ENCODE results near the gene TMEM200B.
"Not testable (repeated sequence)": the region's sequence is repeated elsewhere in the genome, so short reads cannot be mapped to it uniquely, and the experiment has no call there.

Gene TMEM200B

DNA sequence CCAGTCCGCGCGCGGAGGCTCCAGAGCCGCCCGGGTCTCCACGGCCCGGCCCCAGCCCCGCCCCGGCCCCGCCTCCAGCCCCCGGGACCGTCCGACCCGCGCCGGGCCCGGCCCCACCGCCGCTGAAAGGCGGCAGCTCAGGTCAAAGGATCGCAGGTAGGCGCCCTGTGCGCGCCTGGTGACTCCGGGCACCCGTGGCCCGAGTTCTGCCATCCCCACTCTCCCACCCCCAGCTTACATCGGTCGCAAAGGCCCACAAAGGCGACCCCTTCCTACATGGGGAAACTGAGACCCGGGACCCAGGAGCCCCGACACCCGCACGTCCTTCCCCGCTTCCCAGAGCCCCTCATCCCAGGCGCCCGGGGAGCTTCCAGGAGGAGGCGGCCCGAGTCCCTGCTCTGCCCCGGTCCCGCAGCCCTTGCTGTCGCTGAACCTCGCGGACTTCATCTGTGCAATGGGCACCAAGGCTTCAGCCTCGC lies at the start of gene TMEM200B:
TSS of gene TMEM200B (minus strand) at position 17 of the 479 bp plus-strand sequence. CDS start 2,075 bp downstream, outside the sequence.
- DNase-seq = no peak

DNA sequence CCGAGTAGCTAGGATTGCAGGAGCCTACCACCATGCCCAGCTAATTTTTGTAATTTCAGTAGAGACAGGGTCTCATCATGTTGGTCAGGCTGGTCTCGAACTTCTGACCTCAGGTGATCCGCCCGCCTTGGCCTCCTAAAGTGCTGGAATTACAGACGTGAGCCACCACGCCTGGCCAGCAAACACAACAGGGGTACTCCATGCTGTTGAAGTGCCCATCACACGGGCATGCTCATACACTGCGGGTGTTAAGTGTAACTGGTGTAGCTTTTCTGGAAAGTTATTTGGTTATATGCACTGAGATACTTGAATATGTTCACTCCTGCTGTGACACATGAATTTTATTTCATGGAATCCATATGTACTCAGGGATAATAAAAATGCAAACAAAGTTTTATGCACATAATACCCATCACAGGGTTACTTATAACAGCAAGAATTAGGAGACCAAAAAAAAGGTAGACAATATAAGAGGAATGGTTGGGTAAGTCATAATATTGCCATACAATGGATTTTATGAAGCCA lies 48.8 kb upstream of the TMEM200B start:
- no peak for DNase-seq

DNA sequence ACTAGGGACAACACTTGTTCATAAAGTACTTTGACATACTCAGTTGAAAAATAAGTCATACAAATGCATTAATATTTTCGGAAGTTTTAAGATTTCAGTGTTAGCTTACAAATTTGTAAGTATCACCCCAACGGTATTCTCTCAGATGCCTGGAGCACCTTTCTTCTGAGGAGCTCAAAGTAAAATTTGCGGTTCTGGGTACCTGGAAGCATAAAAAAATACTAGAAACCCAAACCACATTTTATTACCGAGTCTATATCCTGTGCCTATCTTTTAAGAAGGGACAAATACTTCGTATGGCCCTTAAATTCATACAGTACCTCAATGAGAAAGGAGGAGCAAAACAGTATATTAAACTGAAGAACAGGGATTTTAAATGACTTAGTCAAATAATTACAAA lies 47.8 kb upstream of the TMEM200B start:
- DNase-seq = no peak

DNA sequence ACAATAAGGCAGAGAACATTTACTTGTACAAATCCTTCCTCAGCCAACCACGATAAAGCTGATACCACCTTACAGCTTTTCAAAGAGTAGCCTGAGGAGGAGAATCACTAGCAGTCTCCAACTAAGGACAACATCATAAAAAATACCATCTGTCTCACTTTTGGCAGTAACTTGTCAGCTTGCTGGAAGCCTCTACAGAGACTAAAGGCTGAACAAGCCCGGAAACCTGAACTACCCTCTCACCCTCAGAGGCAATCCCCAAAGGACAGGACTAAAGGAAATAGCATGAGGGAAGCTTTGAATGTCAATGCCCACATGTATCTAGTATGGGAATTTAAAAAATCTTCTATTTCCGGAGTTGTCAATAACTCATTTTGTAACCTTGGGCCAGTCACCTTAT lies 47.4 kb upstream of the TMEM200B start:
- no peak for DNase-seq

DNA sequence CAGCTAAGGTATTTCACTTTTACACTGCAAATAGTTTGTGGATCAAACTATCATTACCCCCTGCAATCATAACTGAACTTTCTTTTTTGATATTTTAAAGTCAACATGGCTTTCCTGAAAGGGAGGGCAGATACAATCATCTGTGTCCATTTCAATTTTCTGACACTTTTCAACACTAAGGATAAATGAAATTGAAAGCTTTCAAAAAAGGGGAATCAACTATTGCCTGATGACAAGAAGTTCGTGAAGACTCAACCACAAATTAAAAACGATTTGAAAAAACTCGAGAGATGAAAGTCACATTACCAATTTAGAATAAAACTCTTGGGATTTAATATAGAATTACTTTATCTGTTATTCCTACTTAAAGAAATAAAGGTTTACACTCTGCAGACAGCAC lies 46.3 kb upstream of the TMEM200B start:
- DNase-seq = no peak

DNA sequence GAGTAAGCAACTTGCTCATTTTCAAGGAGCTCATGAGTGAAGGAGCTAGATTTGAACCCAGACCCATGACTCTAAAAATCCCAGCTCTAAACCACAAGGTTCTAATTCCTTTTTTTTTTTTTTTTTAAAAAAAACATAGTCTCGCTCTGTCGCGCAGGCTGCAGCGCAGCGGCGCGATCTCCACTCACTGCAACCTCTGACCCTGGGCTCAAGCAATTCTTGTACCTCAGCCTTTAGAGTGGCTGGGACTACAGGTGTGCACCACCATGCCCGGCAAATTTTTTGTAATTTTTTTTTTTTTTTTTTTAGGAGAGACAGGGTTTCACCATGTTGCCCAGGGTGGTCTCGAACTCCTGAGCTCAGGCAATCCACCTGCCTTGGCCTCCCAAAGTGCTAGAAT lies 44.2 kb upstream of the TMEM200B start:
- no peak for DNase-seq

DNA sequence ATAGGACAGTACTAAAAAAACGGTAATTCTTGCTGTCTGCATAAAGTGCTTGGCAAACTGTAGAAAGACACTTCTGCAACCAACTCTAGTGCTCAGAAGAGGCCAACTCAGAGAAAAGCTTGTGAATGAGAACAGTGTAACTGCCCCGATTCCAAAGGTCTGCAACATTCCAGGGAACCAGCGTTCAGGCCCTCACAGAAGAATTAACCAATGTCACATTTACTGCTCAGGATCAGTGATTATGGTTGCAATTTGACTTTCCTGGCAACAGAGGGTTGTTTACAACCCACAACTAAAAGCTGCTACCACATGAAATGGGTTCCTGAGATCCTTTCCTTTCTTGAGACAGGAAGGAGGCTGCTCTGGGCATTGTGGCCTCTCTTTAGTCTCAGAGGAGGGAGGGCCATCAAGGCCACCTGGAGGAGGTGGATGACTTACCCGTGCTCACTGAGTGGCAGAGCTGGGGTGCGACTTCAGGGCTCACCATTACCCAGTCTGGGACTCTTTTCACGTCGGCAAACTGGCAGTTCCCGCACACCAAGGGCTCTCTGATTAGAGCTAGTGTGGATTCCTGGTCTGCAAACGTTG lies 42.7 kb upstream of the TMEM200B start:
- DNase-seq = no peak

DNA sequence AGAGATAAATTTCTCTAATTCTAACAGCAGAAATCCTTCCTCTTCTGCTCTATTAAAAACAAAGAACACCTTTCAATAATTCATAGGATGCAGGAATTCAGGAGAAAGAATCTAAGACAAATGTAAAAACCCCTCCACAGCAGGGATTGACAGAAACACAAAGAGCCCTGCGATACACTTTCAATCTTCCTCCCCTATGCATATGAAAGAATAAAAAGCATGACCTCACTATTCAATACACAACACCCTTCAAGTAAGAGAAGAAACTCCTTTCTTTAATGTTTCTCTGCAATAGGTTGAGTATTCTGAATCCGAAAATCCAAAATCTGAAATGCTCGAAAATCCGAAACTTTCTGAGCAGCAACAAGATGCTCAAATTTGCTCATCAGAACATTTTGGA lies 40.9 kb upstream of the TMEM200B start:
- no peak for DNase-seq

DNA sequence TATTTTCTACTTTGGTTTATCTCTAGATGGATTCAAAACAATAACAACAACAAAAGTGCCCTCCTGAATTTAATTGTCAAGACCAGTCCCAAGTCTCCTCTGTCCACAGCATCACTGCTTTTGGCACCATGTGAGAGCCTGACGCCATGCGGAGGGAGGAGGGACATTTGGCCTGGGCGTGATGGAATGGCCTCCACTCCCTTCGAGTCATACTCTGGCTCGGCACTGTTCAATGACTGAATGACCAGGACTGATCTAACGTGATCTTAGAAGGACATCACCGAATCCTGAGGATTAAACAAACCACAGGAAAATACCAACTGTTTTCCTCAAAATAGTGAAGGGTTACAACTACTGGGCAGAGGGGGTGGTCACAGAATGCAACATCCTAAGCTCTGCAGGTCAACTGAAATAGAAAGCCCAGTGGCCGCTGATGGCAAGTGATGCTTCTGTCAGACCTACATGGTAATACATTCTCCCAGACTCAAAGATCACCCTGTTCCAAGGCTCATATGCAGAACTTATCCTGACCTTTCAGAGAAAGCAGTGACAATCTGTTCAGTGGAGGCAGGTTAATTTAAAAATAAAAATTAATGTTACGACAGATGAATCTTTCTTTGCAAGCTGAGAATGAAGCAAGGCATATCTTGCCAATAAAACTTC lies 38.9 kb upstream of the TMEM200B start:
- no peak for DNase-seq

DNA sequence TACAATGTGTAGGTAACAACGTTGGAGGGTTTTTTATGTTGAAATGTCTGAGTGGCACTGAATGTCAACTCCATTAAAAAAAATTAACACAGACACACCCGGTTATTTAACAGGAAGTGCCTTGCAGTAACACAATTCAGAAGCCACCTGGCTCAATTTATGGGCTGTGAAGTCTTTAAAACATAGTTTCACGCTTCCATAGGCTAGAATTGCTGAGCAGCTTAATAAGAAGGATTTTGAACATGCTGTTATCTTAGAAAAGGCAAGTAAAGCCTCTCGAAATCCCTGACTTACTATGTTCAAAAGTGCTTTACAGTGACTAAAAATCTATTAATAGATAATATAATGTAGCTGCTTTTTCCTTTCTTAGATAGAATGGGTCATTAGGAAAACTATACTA lies 38.3 kb upstream of the TMEM200B start:
- no peak for DNase-seq

DNA sequence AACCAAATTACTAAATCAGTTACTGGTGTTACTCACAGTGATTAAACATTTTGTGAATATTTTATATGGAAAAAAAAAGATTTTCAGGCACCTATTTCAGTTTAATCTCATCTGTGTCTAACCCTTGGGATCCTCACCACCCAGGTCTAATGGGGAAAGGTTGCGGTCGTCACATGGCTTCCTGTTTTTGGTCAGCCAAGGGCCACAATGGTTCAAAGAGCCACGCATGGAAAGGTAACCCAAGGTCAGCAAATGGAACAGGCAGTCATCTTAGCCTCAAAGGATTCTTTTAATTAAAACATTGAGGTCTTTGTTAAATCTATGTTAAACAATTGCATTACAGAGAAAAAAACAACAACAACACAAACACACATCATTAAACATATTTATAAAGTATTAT lies 36.1 kb upstream of the TMEM200B start:
- no peak for DNase-seq

DNA sequence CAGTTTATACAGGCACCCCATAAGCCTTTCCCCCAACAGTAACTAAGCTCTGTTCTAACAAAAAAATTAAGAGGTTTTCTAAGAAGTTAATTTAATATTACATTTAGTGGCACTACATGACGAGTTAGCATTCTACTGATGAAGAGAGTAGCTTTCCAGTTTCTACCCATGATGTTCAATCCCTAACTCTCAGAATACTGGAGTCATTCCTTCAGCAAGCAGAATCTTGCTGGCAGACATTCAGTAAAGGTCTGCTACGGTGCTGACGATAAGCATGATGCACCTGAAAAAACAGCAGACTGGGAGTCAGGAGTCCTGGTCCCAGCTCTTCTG lies 33.5 kb upstream of the TMEM200B start:
- DNase-seq = no peak

DNA sequence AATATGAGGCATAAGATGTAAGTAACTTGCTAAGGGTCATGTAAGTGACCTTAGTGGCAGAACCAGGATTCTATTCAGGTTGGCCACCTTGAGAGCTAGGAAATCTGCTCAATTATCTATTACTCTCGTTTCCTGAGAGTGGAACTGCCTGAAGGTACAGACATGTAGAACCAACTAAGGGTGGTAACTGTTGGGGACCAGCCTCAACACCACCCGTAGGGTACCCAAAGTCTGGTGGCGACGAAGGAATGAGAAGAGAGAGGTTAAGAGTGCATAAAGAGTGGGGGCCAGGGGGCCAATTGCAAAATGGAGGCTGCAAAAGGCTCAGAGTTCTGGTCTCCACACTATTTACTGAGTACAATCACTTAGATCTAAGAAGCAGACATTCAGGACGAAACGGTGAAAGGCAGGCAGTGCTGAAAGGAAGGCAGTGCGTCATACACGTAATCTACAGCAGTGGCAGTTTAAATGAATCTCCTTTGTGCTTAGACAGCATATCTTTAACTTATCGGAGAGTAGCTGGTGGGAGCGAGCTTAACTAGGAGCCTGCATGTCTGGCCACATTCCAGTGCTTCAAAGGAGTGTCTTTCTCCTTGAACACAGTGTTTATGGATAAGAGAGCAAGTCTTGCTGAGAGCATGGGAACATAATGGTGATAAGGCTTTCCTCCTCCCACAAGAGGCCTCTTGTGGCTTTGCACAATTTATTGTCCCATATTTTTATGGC lies 33.0 kb upstream of the TMEM200B start:
- no peak for DNase-seq

DNA sequence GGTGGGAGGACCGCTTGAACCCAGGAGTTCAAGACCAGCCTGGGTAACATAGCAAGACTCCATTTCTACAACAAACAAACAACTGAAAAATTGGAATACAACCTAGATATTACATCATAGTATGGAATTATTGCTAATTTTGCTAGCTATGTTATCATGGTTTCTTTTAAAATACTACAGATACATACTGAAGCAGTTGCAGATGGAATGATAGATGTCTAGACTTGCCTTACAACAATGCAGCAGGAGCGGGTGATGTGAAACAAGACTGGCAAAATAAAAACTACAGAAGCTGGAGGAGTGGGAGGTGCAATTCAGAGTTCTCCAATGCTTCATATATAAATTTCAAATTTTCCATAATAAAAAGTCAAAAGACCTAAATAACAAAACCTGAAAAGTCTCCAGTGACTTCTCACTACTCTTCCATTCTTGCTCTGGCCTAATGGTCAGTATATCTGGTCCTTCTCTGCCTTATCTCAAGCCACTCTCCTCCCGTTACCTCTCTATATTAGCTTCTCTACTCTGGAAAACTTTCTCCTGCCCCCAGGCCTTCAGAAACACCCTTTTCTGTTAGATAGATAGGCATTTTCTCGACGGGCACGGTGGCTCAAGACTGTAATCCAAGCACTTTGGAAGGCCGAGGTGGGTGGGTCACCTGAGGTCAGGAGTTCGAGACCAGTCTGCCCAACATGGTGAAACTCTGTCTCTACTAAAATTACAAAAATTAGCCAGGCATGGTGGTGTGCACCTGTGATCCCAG lies 28.5 kb upstream of the TMEM200B start:
- no peak for DNase-seq

DNA sequence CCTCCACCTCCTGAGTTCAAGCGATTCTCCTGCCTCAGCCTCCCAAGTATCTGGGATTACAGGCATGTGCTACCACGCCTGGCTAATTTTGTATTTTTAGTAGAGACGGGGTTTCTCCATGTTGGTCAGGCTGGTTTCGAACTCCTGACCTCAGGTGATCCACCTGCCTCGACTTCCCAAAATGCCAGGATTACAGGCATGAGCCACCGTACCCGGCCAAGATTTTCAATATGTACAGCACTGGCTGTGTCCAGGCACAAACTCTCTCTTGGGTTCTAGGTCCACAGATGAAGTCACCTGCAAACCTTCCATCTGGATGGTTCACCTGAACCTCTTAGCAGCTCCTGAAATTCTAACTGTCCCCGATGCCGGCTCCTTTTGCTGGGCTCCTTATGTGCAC lies 26.6 kb upstream of the TMEM200B start:
- DNase-seq = not testable (repeated sequence)

DNA sequence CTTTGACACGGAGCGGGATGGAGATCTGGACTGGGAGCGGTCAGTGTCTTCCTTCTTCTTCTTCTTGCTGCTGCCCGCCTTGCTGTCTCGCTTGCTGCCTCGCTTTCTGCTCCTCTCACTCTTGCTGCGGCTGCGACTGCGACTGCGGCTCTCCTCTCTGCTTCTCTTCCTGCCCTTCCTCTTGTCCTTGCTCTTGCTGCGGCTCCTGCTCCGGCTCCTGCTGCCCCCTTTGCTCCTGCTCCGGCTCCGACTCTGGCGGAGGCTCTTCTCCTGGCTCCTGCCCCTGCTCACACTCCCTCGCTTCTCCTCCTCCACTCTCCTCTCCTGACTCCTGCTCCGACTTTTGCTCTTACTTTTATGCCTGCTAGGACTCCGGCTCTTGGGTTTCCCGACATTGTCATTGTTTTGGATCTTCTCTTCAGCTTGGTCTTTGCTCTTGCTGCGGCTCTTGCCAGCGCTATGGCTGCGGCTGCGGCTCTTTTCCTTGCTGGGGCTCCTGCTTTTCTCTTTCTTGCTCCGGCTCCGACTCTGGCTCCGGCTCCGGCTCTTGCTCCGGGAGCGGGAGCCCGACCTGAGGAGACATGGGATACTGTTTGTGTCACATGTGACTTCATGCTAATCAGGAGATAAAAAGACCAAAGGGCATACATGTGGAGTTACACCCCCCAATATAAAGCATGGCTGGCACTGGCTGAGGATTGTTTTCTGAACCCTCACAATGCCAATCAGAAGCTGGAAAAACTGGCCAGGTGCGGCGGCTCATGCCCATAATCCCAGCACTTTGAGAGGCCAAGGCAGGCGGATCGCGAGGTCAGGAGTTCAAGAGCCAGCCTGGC lies 25.2 kb upstream of the TMEM200B start:
- no peak for DNase-seq

DNA sequence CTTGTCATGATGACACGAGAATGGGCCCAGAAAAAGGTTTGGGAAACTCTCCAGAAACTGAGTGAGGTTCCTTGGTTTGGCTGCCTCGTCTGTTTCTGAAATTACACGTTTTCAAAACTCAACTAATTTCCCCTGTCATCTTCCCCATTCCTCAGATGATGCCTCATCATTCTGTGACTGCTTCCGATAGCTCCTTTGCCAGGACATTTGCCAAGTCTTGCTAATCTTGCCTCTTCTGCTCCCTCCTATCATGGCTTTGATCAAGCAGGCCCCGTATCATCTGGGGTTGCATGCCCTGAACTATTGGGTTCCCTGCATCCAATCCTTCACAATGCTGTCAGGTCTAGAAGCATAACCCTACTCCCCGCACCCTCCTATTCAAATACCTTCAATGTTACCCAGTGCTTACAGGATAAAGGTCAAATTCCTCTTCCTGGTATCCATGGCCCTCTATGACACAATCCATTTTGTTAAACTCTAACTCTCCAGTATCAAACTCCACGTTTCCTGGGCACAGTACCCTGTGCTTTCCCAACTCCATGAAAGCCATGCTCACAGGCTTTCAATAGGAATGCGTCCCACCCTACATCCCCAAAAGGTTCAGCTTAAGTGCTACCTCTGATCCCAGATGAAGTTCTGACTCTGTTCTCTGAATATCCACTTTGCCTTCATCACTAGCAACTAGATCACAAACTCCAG lies 22.2 kb upstream of the TMEM200B start:
- DNase-seq = no peak

DNA sequence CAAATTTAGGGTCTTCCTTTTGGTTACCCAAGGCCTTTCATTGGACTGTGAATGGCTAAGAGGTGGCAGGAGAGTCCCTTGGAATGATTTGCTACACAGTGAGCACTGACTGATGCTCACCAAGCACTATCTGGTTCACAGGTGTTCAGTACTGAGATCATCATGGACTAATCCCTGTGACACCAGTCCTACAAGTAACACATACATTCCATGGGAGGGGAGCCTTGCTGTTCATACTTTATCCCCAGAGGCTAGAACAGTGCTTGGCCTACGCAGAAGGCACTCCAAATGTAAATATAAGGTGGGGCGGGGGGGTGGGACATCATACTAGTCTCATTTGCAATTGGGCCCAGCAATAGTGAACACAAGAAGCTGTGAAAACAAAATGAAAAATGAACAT lies 20.5 kb upstream of the TMEM200B start:
- DNase-seq = no peak

DNA sequence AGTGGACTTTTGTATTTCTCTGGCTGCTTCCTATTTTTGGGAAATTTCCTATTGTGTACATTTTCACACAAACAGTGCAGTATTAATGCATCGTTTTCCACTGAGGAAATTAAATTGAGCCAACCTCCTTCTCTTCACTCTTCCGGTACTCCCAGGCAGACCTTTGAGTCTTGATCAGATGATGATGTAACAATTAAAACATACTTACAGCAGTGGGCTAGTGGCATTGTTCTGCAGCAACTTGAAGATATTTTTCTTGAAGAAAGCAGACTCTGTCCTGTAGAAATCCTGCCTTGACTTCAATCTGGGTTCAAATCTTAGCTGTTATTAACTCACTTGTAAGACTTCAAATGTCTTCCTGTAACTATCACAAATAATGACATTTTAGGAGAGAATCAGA lies 19.0 kb upstream of the TMEM200B start:
- no peak for DNase-seq

DNA sequence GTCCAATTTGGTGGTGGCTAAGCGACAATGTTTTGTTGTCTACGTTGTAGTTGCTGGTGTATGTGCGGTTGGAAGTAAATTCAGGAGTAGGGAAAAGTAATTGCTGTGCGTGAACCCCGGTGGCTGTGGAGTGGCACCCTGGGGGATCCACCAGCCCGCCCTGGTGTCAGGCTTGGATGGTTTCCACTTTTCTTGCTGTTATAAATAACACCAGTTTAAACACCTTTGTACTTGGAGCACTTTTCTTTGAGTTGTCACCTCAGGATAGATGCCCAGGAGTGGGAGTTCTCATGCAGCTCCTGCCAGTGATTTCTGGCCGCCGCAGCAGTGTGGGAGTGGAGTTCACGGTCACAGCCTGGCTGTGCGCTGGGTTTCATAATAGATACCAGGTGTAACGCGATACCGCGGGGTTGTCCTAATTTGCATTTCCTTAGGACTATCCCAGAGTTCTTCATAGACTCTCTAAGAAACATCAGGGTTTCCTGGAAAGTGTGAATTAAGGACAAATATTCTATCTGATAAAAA lies 12.8 kb upstream of the TMEM200B start:
- no peak for DNase-seq

DNA sequence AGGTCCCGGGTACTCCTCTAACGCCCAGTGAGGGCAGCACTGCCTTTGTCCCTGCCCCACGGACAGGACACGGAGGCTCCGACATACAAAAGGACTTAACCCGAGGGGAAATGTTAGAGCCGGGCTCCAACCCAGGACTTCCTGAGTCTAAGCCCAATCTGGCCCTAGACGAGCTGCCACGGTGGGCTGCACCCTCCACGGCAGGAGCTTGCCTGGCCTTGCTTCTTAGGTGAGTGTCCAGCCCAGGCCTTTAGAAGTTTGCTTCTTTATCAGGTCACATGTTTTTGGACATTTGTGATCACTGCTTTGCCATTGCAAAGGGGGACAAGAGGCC lies 11.0 kb upstream of the TMEM200B start:
- no peak for DNase-seq
